GM12878 (cell line): ENCODE results near the gene OVCA2. TPM values are rescaled to one million over a fixed set of nuclear protein-coding genes. Genes with fewer than 3 reads are reported as not detected.
A peak's percentile ranks its signal among the peaks of the same experiment; 100 is the strongest.

Source experiments
- BACH1 ChIP-seq: fragments of 450-650 bp; IDR thresholded peaks from 2 replicates; pipeline ENCODE4 v1.6.1; 2017; ENCODE audit warnings: mild to moderate bottlenecking, borderline replicate concordance
- BMI1 ChIP-seq: fragments of 450-650 bp; IDR thresholded peaks from 2 replicates; pipeline ENCODE4 v1.6.1; 2016; ENCODE audit warnings: mild to moderate bottlenecking, moderate library complexity, borderline replicate concordance
- BRCA1 ChIP-seq: IDR thresholded peaks from 2 replicates; pipeline ENCODE4 v1.6.1; 2011; ENCODE audit warnings: low read depth, low read length, improper control_type of control experiment
- GATAD2B ChIP-seq: fragments of 450-650 bp; conservative IDR thresholded peaks from 2 replicates; pipeline ENCODE4 v1.6.1; 2017; ENCODE audit warnings: low read depth, mild to moderate bottlenecking, moderate library complexity
- HDAC2 ChIP-seq: fragments of 200-600 bp; sonication (generic); IDR thresholded peaks from 2 replicates; pipeline ENCODE4 v1.6.1; 2017
- LARP7 ChIP-seq: fragments of 450-650 bp; IDR thresholded peaks from 2 replicates; pipeline ENCODE4 v1.6.1; 2017; ENCODE audit warnings: mild to moderate bottlenecking
- NKRF ChIP-seq: fragments of 450-650 bp; conservative IDR thresholded peaks from 2 replicates; pipeline ENCODE4 v1.6.1; 2017; ENCODE audit warnings: mild to moderate bottlenecking, moderate library complexity
- POLR2A ChIP-seq: IDR thresholded peaks from 2 replicates; pipeline ENCODE4 v1.6.1; 2011; ENCODE audit warnings: low read depth, mild to moderate bottlenecking, low read length
- POLR2AphosphoS5 ChIP-seq: IDR thresholded peaks from 2 replicates; pipeline ENCODE4 v1.6.1; 2011; ENCODE audit warnings: mild to moderate bottlenecking, low read length, inconsistent platforms
- RAD21 ChIP-seq: IDR thresholded peaks from 2 replicates; pipeline ENCODE4 v1.6.1; 2011; ENCODE audit warnings: mild to moderate bottlenecking, low read depth, low read length, moderate library complexity; ENCODE audit not compliant: insufficient read depth
- SIN3A ChIP-seq: IDR thresholded peaks from 2 replicates; pipeline ENCODE4 v1.6.1; 2012; ENCODE audit warnings: low read depth, low read length, improper control_type of control experiment
- YBX1 ChIP-seq: fragments of 450-650 bp; IDR thresholded peaks from 2 replicates; pipeline ENCODE4 v1.6.1; 2016; ENCODE audit warnings: antibody characterized with exemption
- ZNF207 ChIP-seq: fragments of 450-650 bp; IDR thresholded peaks from 2 replicates; pipeline ENCODE4 v1.6.1; 2014; ENCODE audit warnings: antibody characterized with exemption, mild to moderate bottlenecking, borderline replicate concordance
- polyA plus RNA-seq, 11 experiments: library from polyadenylated mRNA; depleted of rRNA in 4 of 11; unstranded in 6 of 11; stranded (reverse) in 5 of 11; fragments of >200 nt; fragmentation: Nextera tagmentation in 4 of 11; fragmentation: Illumina TruSeq in 1 of 11; extraction: Ambion mirVana in 4 of 11; extraction: Trizol in 1 of 11; gene quantifications; 1 replicate in 1 of 11; 2 replicates in 10 of 11; pipeline versions ENCODE4 v1.2.1 to v1.2.3, GENCODE V29; 2011 to 2016; ENCODE audit warnings: inconsistent platforms in 2 of 11, missing spikeins in 2 of 11, low read depth in 1 of 11
- total RNA-seq, 4 experiments: library from RNA; depleted of rRNA in 3 of 4; stranded (reverse); fragments of >200 nt in 3 of 4; fragmentation: Illumina TruSeq in 1 of 4; extraction: Trizol in 1 of 4; gene quantifications; 2 replicates each; pipeline versions ENCODE4 v1.2.1 to v1.2.3, GENCODE V29; 2013 to 2021

OVCA2 gene
- total and polyA plus RNA-seq, 10 of the 15 experiments (the other 5 are each of a cell fraction or from before 2014, with no cell fraction given), result 6.1 to 75.3 (median 40.7) TPM

- TF ChIP-seq BMI1, result no peak
- no peak for TF ChIP-seq ZNF207
- no peak for TF ChIP-seq BACH1
- TF ChIP-seq NKRF, result peak; percentile 14
- TF ChIP-seq SIN3A, result 0 out of 2 replicates have a peak, but pooled peaks have one; percentile 11
- no peak for TF ChIP-seq RAD21
- TF ChIP-seq YBX1, result no peak
- no peak for TF ChIP-seq BRCA1
- TF ChIP-seq LARP7, result peak; percentile 2; the same call in 1 of the 2 replicates
- TF ChIP-seq HDAC2, result no peak
- peak; percentile 33 for TF ChIP-seq POLR2A
- peak; percentile 26; the same call in 1 of the 2 replicates for TF ChIP-seq POLR2AphosphoS5
- TF ChIP-seq GATAD2B, result 0 out of 2 replicates have a peak, but pooled peaks have one; percentile 19
- TF ChIP-seq, all 136 proteins: peak for 12
Observed at GRCh38 chr17:2055292-2056205, 13.7 kb downstream of the OVCA2 start (continued).
